Fibroblast of skin of left quadriceps (primary cell): ENCODE data around the gene ATG7.
A peak's percentile ranks its signal among the peaks of the same experiment; 100 is the strongest.
"Not testable (repeated sequence)": the region's sequence is repeated elsewhere in the genome, so short reads cannot be mapped to it uniquely, and the experiment has no call there.

ENCODE experiments used
- DNase-seq, 2 experiments: peaks; one replicate each; pipeline ENCODE4 v3.0.0-alpha.2; 2013; ENCODE audit warnings: low read depth in 2 of 2

Gene ATG7

DNA sequence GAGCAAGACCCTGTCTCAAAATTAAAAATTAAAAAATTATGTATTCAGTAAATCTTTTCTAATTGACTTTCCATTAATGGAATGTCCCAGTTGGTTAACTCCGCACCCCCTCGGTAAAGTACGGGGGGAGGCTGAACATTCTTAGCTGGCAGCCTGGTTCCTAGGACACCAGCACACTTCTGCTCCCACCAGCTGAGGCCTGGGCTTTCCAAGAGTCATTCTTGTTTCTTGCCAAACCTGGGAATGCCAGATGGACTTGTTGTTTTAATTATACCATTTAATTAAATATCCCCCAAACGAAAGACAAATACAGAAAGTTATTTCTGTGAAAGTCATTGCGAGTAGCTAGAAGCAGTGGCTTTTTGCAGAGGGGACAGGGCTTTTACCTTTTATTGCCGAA, 192.2 kb downstream of the ATG7 start:
- no peak for DNase-seq

DNA sequence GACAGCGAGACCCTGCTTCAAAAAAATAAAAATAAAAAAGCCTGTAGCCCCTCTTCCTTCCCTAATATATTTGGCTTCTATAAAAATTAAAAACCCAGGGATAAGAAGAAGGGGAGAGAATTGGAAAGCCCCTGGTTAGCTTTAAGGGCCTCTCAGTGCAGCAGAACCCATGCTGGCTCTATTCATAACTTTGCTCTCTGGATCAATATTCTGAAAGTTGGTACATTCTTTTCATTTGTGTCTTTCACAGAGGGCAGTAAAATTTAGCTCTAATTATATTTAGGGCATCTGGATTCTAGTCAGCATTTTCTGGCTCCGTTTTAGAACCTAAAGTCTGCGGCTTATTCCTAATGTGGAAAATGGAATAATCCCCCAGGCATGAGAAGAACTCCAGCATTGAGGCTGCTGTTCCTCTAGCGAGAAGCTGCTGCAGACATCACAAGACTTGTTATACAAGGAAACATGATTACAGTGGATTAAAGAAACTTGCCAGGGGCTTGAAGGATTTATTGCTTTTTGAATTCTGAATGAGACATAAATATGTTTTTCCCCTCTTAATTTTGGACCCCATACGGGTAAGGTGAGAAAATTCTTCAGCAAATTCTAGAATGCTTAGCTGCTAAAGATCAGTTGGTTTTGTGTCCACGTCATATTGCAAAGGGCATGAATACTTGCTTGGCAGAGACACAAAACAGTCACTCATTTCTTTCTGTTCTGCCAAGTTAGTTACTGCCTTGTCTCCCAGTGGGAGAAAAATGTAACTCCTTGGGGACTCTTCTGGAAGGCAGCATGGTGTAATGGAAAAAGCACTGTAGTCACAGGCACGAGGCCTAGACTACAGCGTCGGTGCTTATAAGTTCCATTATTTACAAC, 193.8 kb downstream of the ATG7 start:
- DNase-seq, result peak; percentile 84

- no peak for DNase-seq
Measured at GRCh38 chr3:11467875-11468274, 195.7 kb downstream of the ATG7 start.

- DNase-seq, result no peak
Measured at GRCh38 chr3:11470031-11470853, 198.0 kb downstream of the ATG7 start.

GRCh38 chr3:11475324-11475723, 203.1 kb downstream of the ATG7 start:
- DNase-seq, result no peak

GRCh38 chr3:11476735-11477144, 204.5 kb downstream of the ATG7 start:
- DNase-seq, result no peak

- peak; percentile 79 to 82 for DNase-seq
Measured at GRCh38 chr3:11477407-11477911, 205.3 kb downstream of the ATG7 start.

DNA sequence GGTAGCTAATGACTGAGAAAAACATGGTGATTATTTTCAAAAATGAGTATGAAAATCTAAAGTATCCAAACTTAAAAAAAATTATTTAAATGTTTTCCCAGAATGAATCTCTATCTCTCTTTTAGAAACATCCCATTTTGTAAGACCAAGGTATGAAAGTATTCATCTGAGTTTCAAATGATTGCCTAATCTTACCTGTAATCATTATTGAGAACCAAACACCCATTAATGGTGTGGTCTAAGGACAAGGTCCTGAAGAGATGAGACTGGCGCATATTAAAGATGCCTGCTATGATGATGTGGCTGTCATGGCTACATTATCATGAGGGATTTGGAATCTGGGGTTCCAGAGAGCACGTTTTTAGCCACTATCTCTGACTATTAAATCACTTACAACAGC, 206.0 kb downstream of the ATG7 start:
- no peak for DNase-seq

- DNase-seq, result no peak
Measured at GRCh38 chr3:11479221-11479620, 207.0 kb downstream of the ATG7 start.

GRCh38 chr3:11480663-11481298, 208.6 kb downstream of the ATG7 start:
- DNase-seq, result no peak

DNA sequence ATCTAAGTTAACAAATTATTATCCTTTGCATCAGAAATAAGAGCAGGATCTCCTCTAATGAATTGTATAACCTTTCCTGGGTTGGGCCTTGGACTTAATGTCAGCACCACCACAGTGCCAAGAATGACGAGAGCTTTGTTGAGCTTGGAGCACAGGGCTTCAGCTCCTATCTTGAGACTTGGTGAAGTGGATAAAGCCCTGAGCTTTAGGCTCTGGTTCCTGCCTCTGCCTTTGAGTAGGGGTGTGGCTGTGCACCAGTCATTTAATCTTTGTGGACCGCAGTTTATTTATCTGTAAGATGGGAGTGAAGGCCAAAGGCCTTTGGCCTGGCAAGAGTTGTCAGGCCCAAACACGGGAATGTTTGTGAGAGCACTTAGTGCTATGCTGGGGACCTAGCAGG, 209.4 kb downstream of the ATG7 start:
- DNase-seq, result no peak

DNA sequence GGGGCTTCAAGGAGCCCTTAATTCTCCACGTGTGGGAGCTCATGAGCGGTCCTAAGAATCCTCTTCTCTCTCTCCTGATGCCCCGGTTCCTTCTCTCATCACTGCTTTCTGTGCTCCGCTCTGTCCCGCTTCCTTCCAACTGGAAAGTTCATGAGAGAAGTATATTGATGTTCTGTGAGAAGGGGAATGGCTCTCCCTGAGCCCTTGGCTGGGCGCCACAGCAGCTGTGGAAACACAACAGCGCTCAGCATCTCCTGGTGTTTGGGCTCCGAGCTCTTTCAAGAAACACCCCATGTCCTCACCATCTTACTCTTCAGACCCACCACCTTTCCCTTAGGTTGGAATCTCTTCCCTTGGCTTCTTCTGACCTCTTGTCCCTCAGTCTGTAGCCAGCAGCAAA, 209.8 kb downstream of the ATG7 start:
- DNase-seq, result no peak

DNA sequence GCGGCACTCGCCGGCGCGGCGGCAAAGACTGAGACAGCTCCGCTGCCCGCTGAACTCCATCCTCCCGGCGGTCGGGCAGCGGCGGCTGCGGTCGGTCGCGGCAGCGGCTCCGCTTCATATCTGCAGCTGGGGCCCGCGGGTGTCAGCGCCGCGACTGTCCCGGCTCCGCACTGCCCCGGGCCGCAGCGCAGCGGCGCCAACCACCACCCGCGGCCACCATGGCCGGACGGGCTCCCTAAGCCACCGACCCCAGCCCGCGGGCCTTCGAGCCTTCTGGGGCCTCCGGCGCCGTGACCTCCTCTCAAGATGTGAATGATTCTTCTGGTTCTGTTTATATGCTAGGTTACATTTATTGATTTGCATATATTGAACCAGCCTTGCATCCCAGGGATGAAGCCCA, 216.2 kb downstream of the ATG7 start:
- DNase-seq, result not testable (repeated sequence)

DNA sequence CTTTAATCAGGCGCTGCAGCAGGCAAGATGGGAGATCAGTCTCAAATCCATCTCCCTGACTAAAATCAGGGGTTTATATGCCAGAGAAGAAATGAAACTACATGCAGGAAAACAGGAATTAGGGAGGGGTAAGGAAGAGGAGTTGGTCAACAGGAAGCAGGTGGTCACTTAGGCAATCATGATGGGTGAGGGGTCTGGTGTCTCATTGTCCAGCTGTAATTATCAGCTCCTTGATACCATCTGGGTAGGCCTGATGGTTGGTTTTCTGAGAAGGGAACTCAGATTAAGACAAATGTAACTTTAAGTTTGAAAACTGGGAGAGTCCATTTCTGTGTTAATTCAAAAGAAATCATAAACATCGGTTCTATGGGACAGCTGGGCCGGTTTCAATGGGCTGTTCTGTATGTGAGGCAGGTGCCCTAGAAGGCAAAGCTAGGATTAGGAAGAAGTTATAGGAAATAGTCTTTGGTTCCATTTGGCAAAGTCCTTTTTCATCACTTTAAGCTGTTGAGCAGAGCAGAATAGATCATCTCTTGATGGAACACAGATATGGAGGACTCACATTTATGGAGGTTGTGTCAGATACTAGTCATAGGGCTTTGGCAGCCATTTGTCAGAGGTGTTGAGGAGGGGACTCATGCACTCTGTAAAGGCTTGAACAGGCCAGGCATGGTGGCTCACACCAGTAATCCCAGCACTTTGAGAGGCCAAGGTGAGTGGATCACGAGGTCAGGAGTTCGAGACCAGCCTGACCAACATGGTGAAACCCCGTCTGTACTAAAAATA, 222.1 kb downstream of the ATG7 start:
- no peak for DNase-seq

DNA sequence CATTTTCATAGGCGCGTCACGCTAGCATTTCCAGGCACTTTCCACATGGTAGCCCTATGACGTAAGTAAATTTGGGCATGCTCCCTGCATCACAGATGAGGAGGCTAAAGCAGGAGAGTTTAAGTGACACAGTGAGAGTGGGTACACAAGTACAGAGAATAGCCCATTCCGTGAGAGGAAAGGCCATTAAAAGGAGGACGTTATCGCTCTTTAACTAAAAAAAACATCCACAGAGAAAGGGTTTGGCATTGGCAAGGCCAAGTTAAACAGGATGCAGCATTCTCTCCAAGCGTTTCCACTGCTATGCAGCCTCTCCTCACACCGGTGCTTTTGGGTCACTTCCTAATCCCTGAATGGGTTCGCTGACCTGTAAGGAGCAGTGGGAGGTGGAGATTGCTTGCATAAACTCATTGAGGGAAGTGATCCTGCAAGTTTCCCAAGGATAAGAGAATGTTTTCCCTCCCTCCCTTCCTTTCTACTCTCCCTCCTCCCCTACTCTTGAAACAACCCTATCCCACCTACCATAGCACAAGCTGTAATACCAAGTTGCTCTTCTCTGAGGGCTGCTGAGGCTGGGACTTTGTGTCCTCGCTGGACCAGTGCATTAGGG, 223.9 kb downstream of the ATG7 start:
- no peak for DNase-seq

GRCh38 chr3:11498177-11498576, 226.0 kb downstream of the ATG7 start:
- no peak for DNase-seq

- DNase-seq, result no peak
Measured at GRCh38 chr3:11498646-11499045, 226.4 kb downstream of the ATG7 start.

GRCh38 chr3:11499144-11499543, 226.9 kb downstream of the ATG7 start:
- peak; percentile 93 to 94 for DNase-seq

DNA sequence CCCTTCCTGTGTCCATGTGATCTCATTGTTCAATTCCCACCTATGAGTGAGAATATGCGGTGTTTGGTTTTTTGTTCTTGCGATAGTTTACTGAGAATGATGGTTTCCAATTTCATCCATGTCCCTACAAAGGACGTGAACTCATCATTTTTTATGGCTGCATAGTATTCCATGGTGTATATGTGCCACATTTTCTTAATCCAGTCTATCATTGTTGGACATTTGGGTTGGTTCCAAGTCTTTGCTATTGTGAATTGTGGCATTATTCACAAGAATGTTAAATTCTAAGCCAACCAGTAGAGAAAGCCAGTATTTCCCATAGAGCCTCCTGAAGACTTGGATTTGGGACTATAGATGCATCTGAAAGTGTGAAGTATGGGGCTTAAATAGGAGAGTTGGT, 230.2 kb downstream of the ATG7 start:
- DNase-seq, result not testable (repeated sequence)

DNA sequence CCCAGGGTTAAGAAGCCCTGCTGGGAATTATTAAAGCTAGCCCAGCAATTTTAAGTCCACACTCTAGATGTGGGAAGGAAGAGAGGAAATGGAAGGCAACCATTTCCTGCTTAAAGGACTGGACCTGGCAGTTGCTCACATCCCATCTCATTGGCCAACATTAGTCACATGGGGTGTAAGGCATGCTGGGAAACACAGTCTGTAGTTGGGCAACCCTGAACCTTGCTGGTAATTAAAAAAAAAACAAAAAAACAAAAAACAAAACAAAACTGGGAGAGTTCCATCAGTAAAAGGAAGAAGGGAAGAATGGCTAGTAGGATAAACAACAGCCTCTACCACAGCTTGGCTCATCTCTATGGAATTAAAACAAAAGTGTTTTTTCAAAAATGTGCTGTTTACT, 235.5 kb downstream of the ATG7 start:
- DNase-seq, result no peak
